Measurements from ENCODE around the gene KCNIP4. TPM values are rescaled to one million over a fixed set of nuclear protein-coding genes. Genes with fewer than 3 reads are reported as not detected.

The KCNIP4 gene
- total RNA-seq, 3 donors from 2014 or later, result 0.96 to 11.3 (median 2.4) TPM

DNA sequence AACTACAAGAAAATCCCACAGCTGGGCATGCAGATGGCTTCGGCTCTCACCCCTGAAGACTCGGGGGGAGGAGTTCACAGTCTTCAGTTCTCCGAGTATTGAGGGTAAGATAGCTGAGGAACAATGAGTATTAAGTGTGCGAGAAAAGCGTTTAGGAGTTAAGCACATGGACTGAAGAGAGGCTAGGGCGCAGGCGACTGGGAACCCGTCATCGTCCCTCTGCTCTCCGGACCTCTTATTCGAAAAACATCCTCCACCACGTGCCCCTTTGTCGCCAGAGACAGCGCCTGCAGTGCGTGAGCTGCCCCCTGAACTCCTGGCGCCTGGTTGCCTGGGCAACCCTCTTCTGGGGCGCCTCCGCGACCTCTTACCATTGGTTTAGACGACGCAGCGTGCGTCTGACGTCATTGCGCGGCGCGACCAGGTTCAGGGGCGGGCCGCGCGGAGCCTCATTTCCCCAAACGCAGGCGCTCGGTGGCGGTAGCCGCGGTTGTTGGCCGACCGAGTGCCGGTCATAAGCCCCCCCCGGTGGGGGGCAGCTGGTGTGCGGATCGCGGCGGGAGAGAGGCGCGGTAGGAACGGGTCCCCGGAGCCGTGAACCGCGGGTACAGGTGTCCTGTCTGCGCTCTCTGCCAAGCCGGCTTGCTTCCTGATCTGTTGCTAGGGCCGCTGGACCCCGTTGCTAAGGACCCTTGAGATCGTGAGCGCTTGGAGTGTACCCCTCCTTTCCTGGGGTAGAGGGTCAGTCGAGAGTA lies 1248.4 kb downstream of the KCNIP4 start, which contains the start of gene PACRGL:
Gene PACRGL (plus strand): TSS at position 452 of the 755 bp plus-strand sequence. CDS start 4,024 bp downstream, outside the sequence.
- ATAC-seq (peak; percentile 100), DNase-seq (peak; percentile 94 to 96 (median 96))
- Histone ChIP-seq H3K4me1 (ENCODE audit: low read depth) (peaks cover 8% of the 10 kb centered on the region), H3K9me3 (no peaks in the 10 kb centered on the region), H3K36me3 (ENCODE audit: low read depth) (no peaks in the 10 kb centered on the region), H3K4me3 (peak within 1 kb of the TSS; percentile 62)
- TF ChIP-seq, protein P1, sequence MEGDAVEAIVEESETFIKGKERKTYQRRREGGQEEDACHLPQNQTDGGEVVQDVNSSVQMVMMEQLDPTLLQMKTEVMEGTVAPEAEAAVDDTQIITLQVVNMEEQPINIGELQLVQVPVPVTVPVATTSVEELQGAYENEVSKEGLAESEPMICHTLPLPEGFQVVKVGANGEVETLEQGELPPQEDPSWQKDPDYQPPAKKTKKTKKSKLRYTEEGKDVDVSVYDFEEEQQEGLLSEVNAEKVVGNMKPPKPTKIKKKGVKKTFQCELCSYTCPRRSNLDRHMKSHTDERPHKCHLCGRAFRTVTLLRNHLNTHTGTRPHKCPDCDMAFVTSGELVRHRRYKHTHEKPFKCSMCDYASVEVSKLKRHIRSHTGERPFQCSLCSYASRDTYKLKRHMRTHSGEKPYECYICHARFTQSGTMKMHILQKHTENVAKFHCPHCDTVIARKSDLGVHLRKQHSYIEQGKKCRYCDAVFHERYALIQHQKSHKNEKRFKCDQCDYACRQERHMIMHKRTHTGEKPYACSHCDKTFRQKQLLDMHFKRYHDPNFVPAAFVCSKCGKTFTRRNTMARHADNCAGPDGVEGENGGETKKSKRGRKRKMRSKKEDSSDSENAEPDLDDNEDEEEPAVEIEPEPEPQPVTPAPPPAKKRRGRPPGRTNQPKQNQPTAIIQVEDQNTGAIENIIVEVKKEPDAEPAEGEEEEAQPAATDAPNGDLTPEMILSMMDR (IDR thresholded peaks at IDR 0.05), result no peak
- intact Hi-C loops (cut with DNase I, micrococcal nuclease), result no loop called here

DNA sequence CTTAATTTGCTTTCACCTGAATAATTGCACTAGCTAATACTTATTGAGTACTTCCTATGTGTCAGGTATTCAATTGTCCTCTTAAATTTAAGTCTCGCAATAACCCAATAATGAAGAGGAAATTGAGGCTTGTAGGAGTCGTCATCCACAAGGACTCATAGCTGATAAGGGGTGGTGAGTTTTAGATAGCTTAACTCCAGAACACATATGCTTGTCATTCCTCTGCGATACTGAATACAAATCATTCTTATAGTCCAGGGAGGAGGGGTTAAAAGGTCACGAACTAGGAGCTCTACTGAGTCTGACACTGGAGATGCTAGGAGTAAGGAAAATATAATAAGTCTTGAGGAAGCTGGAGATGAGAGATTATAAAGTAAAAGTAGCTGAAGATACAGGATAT lies 1249.8 kb downstream of the KCNIP4 start:
- Histone ChIP-seq H3K4me3 (no peak overlapping the region), H3K36me3 (ENCODE audit: low read depth) (no peaks in the 10 kb centered on the region), H3K4me1 (ENCODE audit: low read depth) (peaks cover 8% of the 10 kb centered on the region), H3K9me3 (no peaks in the 10 kb centered on the region)
- intact Hi-C loops (cut with DNase I, micrococcal nuclease), result no loop called here
- ATAC-seq, result no peak
- no peak for DNase-seq
- TF ChIP-seq, protein P1 (IDR thresholded peaks at IDR 0.05), result no peak

DNA sequence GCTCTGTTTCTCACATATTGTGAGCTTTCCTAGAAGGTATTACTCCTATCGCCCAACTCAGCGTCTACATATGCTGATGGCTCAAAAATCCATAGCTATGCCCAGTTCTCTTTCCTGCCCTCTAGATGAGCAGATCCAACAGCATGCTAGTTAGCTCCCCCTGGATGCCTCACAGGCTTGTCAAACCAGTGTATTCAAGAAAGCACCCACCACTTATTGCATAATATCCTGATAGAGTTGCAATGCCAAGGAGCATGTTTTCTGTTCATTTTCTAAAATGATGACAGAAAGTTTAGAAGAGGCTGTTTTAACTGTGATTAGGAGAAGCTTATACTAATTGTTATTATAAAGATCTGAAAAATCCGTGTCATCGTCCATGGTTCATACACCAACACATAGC lies 1250.2 kb downstream of the KCNIP4 start:
- intact Hi-C loops (cut with DNase I, micrococcal nuclease), result no loop called here
- ATAC-seq, result no peak
- H3K9me3 ChIP-seq, result no peaks in the 10 kb centered on the region

DNA sequence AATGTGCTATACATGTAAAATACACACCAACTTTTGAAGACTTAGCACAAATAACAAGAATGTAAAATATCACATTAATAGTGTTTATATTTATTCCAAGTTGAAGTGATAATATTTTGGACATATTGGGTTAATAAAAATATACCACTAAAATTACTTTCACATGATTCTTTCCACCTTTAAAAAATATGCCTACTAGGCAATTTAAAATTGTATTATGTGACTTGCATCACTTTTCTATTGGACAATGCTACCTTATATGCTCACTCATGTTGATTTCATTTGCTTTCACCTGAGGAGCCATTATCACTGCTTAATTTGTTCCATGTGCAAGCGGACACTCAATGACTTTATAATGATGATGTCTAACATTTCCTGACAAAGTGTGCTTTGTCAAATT lies 1251.8 kb downstream of the KCNIP4 start:
- no peaks in the 10 kb centered on the region for H3K9me3 ChIP-seq
- TF ChIP-seq, protein P1 (IDR thresholded peaks at IDR 0.05), result no peak
- DNase-seq, result no peak
- ATAC-seq, result no peak
- H3K4me1 ChIP-seq (ENCODE audit: low read depth), result peaks cover 8% of the 10 kb centered on the region
- H3K36me3 ChIP-seq (ENCODE audit: low read depth), result no peaks in the 10 kb centered on the region
- intact Hi-C loops (cut with DNase I, micrococcal nuclease), result no loop called here
- H3K4me3 ChIP-seq, result no peak overlapping the region

More for the DNA sequence above, 1250.2 kb downstream of the KCNIP4 start:
- TF ChIP-seq, protein P1 (IDR thresholded peaks at IDR 0.05), result no peak
- H3K4me1 ChIP-seq (ENCODE audit: low read depth), result peaks cover 8% of the 10 kb centered on the region
- H3K4me3 ChIP-seq, result no peak overlapping the region
- no peaks in the 10 kb centered on the region for H3K36me3 ChIP-seq (ENCODE audit: low read depth)
- DNase-seq, result no peak

DNA sequence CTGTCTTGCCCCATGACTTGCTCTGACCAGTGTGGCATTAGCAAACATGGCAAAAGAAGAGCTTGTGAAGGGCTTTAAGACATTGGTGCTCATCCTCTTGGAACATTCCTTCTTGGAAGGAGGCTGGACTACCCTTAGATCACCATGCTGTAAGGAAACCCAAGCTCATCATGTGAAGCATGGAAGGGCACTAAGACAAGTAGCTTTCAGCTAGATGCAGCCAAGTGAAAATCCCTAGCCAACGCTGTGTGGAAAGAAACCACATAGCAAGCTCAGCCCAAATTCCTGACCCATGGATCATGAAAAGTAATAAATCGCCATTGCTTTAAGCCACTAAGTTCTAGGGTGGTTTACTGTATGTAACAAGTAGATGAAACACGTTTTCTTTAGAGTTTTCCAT lies 1260.7 kb downstream of the KCNIP4 start:
- ATAC-seq, result no peak
- TF ChIP-seq, protein P1 (IDR thresholded peaks at IDR 0.05), result no peak

More for the DNA sequence above, 1260.7 kb downstream of the KCNIP4 start:
- intact Hi-C loops (cut with DNase I, micrococcal nuclease), result loop anchor here in 1 of 2 donors (5.0 to 10.0 kb wide), 2 partner anchors 143 to 271 kb away; no protein-coding TSS in a partner anchor
- DNase-seq, result no peak
- H3K4me1 ChIP-seq (ENCODE audit: low read depth), result no peaks in the 10 kb centered on the region
- H3K4me3 ChIP-seq, result no peak overlapping the region
- no peaks in the 10 kb centered on the region for H3K36me3 ChIP-seq (ENCODE audit: low read depth)
- no peaks in the 10 kb centered on the region for H3K9me3 ChIP-seq
